ENCODE results near the gene PCDHGA5.
A peak's percentile ranks its signal among the peaks of the same experiment; 100 is the strongest.
"Not testable (repeated sequence)": the region's sequence is repeated elsewhere in the genome, so short reads cannot be mapped to it uniquely, and the experiment has no call there.

The PCDHGA5 gene

GRCh38 chr5:141387557-141388311 lies 23.8 kb downstream of the PCDHGA5 start, which contains the start of gene PCDHGB4:
Gene PCDHGB4 (plus strand): TSS chr5:141387698. CDS start chr5:141387885, 187 bp downstream.
- H3K27ac ChIP-seq (ENCODE audit: low read depth in 2 of 2, low read length in 2 of 2); H3K4me1 ChIP-seq (ENCODE audit: control insufficient read depth in 2 of 2, insufficient read depth in 2 of 2, low read length in 2 of 2); H3K9ac ChIP-seq (ENCODE audit: low read depth in 1 of 2, low read length in 2 of 2); H3K27me3 ChIP-seq (ENCODE audit: control insufficient read depth in 2 of 2, insufficient read depth in 2 of 2, low read length in 2 of 2); H3K36me3 ChIP-seq (ENCODE audit: control insufficient read depth in 2 of 2, insufficient read depth in 2 of 2, low read length in 2 of 2): not testable (repeated sequence)
- Histone ChIP-seq H3K4me3 (ENCODE audit: low read length in 2 of 2) (peak within 1 kb of the TSS in 1 of 2 donors; percentile 29), H3K9me3 (ENCODE audit: control insufficient read depth in 2 of 2, low read length in 2 of 2) (peaks cover 10 to 46% of the 10 kb centered on the region in 2 donors)

- Histone ChIP-seq H3K4me3 (ENCODE audit: low read length in 2 of 2) (peak overlapping the region in 1 of 2 donors; percentile 29), H3K9me3 (ENCODE audit: control insufficient read depth in 2 of 2, low read length in 2 of 2) (peaks cover 10 to 48% of the 10 kb centered on the region in 2 donors), H3K27me3 (ENCODE audit: control insufficient read depth in 2 of 2, insufficient read depth in 2 of 2, low read length in 2 of 2) (no peaks in the 10 kb centered on the region)
Measured at GRCh38 chr5:141388661-141389060, 24.7 kb downstream of the PCDHGA5 start.

GRCh38 chr5:141389153-141390042 lies 25.4 kb downstream of the PCDHGA5 start:
- Histone ChIP-seq H3K36me3 (ENCODE audit: control insufficient read depth in 2 of 2, insufficient read depth in 2 of 2, low read length in 2 of 2) (no peaks in the 10 kb centered on the region), H3K27ac (ENCODE audit: low read depth in 2 of 2, low read length in 2 of 2) (no peak overlapping the region), H3K9me3 (ENCODE audit: control insufficient read depth in 2 of 2, low read length in 2 of 2) (peaks cover 10 to 48% of the 10 kb centered on the region in 2 donors), H3K27me3 (ENCODE audit: control insufficient read depth in 2 of 2, insufficient read depth in 2 of 2, low read length in 2 of 2) (no peaks in the 10 kb centered on the region), H3K4me3 (ENCODE audit: low read length in 2 of 2) (no peak overlapping the region), H3K4me1 (ENCODE audit: control insufficient read depth in 2 of 2, insufficient read depth in 2 of 2, low read length in 2 of 2) (no peaks in the 10 kb centered on the region), H3K9ac (ENCODE audit: low read depth in 1 of 2, low read length in 2 of 2) (no peak overlapping the region)

More at GRCh38 chr5:141388661-141389060, 24.7 kb downstream of the PCDHGA5 start:
- H3K9ac ChIP-seq (ENCODE audit: low read depth in 1 of 2, low read length in 2 of 2) = no peak overlapping the region
- H3K36me3 ChIP-seq (ENCODE audit: control insufficient read depth in 2 of 2, insufficient read depth in 2 of 2, low read length in 2 of 2) = no peaks in the 10 kb centered on the region
- no peak overlapping the region for H3K27ac ChIP-seq (ENCODE audit: low read depth in 2 of 2, low read length in 2 of 2)
- no peaks in the 10 kb centered on the region for H3K4me1 ChIP-seq (ENCODE audit: control insufficient read depth in 2 of 2, insufficient read depth in 2 of 2, low read length in 2 of 2)

- no peaks in the 10 kb centered on the region for H3K27me3 ChIP-seq (ENCODE audit: control insufficient read depth in 2 of 2, insufficient read depth in 2 of 2, low read length in 2 of 2)
Measured at GRCh38 chr5:141392429-141393198, 28.7 kb downstream of the PCDHGA5 start, which contains the start of gene PCDHGA8. Gene PCDHGA8 (plus strand): TSS chr5:141392633. CDS start chr5:141392814, 181 bp downstream.

GRCh38 chr5:141393267-141393666 lies 29.3 kb downstream of the PCDHGA5 start:
- Histone ChIP-seq H3K9me3 (ENCODE audit: control insufficient read depth in 2 of 2, low read length in 2 of 2) (peaks cover 13 to 43% of the 10 kb centered on the region in 2 donors), H3K4me3 (ENCODE audit: low read length in 2 of 2) (no peak overlapping the region), H3K27ac (ENCODE audit: low read depth in 2 of 2, low read length in 2 of 2) (no peak overlapping the region), H3K9ac (ENCODE audit: low read depth in 1 of 2, low read length in 2 of 2) (no peak overlapping the region), H3K4me1 (ENCODE audit: control insufficient read depth in 2 of 2, insufficient read depth in 2 of 2, low read length in 2 of 2) (no peaks in the 10 kb centered on the region), H3K36me3 (ENCODE audit: control insufficient read depth in 2 of 2, insufficient read depth in 2 of 2, low read length in 2 of 2) (no peaks in the 10 kb centered on the region), H3K27me3 (ENCODE audit: control insufficient read depth in 2 of 2, insufficient read depth in 2 of 2, low read length in 2 of 2) (no peaks in the 10 kb centered on the region)

More at GRCh38 chr5:141392429-141393198, 28.7 kb downstream of the PCDHGA5 start, which contains the start of gene PCDHGA8:
- H3K36me3 ChIP-seq (ENCODE audit: control insufficient read depth in 2 of 2, insufficient read depth in 2 of 2, low read length in 2 of 2) = no peaks in the 10 kb centered on the region
- H3K4me1 ChIP-seq (ENCODE audit: control insufficient read depth in 2 of 2, insufficient read depth in 2 of 2, low read length in 2 of 2) = no peaks in the 10 kb centered on the region
- H3K27ac ChIP-seq (ENCODE audit: low read depth in 2 of 2, low read length in 2 of 2) = no peak within 1 kb of the TSS
- H3K4me3 ChIP-seq (ENCODE audit: low read length in 2 of 2) = no peak within 1 kb of the TSS
- H3K9ac ChIP-seq (ENCODE audit: low read depth in 1 of 2, low read length in 2 of 2) = no peak within 1 kb of the TSS
- peaks cover 14 to 45% of the 10 kb centered on the region in 2 donors for H3K9me3 ChIP-seq (ENCODE audit: control insufficient read depth in 2 of 2, low read length in 2 of 2)

GRCh38 chr5:141394401-141395187 lies 30.6 kb downstream of the PCDHGA5 start:
- H3K9me3 ChIP-seq (ENCODE audit: control insufficient read depth in 2 of 2, low read length in 2 of 2) = peaks cover 16 to 38% of the 10 kb centered on the region in 2 donors

GRCh38 chr5:141397756-141398551 lies 34.0 kb downstream of the PCDHGA5 start, which contains the start of gene PCDHGB5:
Gene PCDHGB5 (plus strand): TSS chr5:141397947. CDS start chr5:141398128, 181 bp downstream.
- Histone ChIP-seq H3K4me3 (ENCODE audit: low read length in 2 of 2) (peak within 1 kb of the TSS; percentile 16 to 48), H3K9me3 (ENCODE audit: control insufficient read depth in 2 of 2, low read length in 2 of 2) (peaks cover 32 to 39% of the 10 kb centered on the region in 2 donors)
- H3K4me1 ChIP-seq (ENCODE audit: control insufficient read depth in 2 of 2, insufficient read depth in 2 of 2, low read length in 2 of 2); H3K36me3 ChIP-seq (ENCODE audit: control insufficient read depth in 2 of 2, insufficient read depth in 2 of 2, low read length in 2 of 2); H3K27me3 ChIP-seq (ENCODE audit: control insufficient read depth in 2 of 2, insufficient read depth in 2 of 2, low read length in 2 of 2); H3K9ac ChIP-seq (ENCODE audit: low read depth in 1 of 2, low read length in 2 of 2); H3K27ac ChIP-seq (ENCODE audit: low read depth in 2 of 2, low read length in 2 of 2): not testable (repeated sequence)

More at GRCh38 chr5:141394401-141395187, 30.6 kb downstream of the PCDHGA5 start:
- H3K9ac ChIP-seq (ENCODE audit: low read depth in 1 of 2, low read length in 2 of 2); H3K4me1 ChIP-seq (ENCODE audit: control insufficient read depth in 2 of 2, insufficient read depth in 2 of 2, low read length in 2 of 2); H3K27me3 ChIP-seq (ENCODE audit: control insufficient read depth in 2 of 2, insufficient read depth in 2 of 2, low read length in 2 of 2); H3K4me3 ChIP-seq (ENCODE audit: low read length in 2 of 2); H3K36me3 ChIP-seq (ENCODE audit: control insufficient read depth in 2 of 2, insufficient read depth in 2 of 2, low read length in 2 of 2); H3K27ac ChIP-seq (ENCODE audit: low read depth in 2 of 2, low read length in 2 of 2): not testable (repeated sequence)

- Histone ChIP-seq H3K36me3 (ENCODE audit: control insufficient read depth in 2 of 2, insufficient read depth in 2 of 2, low read length in 2 of 2) (no peaks in the 10 kb centered on the region), H3K9ac (ENCODE audit: low read depth in 1 of 2, low read length in 2 of 2) (no peak overlapping the region), H3K4me3 (ENCODE audit: low read length in 2 of 2) (peak overlapping the region; percentile 5 to 16), H3K27ac (ENCODE audit: low read depth in 2 of 2, low read length in 2 of 2) (no peak overlapping the region), H3K4me1 (ENCODE audit: control insufficient read depth in 2 of 2, insufficient read depth in 2 of 2, low read length in 2 of 2) (no peaks in the 10 kb centered on the region), H3K9me3 (ENCODE audit: control insufficient read depth in 2 of 2, low read length in 2 of 2) (peaks cover 35 to 36% of the 10 kb centered on the region in 2 donors), H3K27me3 (ENCODE audit: control insufficient read depth in 2 of 2, insufficient read depth in 2 of 2, low read length in 2 of 2) (peaks cover 0 to 3% of the 10 kb centered on the region in 2 donors)
Measured at GRCh38 chr5:141398608-141399007, 34.6 kb downstream of the PCDHGA5 start.

All from mucosa of rectum (tissue), 2 donors.